Spinal cord (tissue), 10 donors: ENCODE results near the gene CRADD. TPM values are rescaled to one million over a fixed set of nuclear protein-coding genes. Genes with fewer than 3 reads are reported as not detected.

Experiments
- DNase-seq, 6 donors: peaks; one replicate each; pipeline versions ENCODE4 v3.0.0 to v3.0.0-alpha.2; 2013 to 2015; ENCODE audit warnings: low spot score in 6 of 6, low read depth in 4 of 6
- H3K27ac ChIP-seq: one replicate; pipeline ENCODE4 v1.5.1; 2013; ENCODE audit warnings: low read depth, low read length, control low read depth
- H3K27me3 ChIP-seq: one replicate; pipeline ENCODE4 v1.6.1; 2013; ENCODE audit warnings: low read length; ENCODE audit not compliant: control insufficient read depth, insufficient read depth
- H3K36me3 ChIP-seq: one replicate; pipeline ENCODE4 v1.6.1; 2013; ENCODE audit warnings: low read length; ENCODE audit not compliant: control insufficient read depth, insufficient read depth
- H3K4me1 ChIP-seq: one replicate; pipeline ENCODE4 v1.6.1; 2013; ENCODE audit warnings: low read length; ENCODE audit not compliant: control insufficient read depth, insufficient read depth
- H3K4me3 ChIP-seq: one replicate; pipeline ENCODE4 v1.5.1; 2013; ENCODE audit warnings: low read depth, low read length, control low read depth
- H3K9me3 ChIP-seq: one replicate; pipeline ENCODE4 v1.6.1; 2013; ENCODE audit warnings: low read length; ENCODE audit not compliant: control insufficient read depth, insufficient read depth
- WGBS: methylation state at CpG from one replicate; pipeline ENCODE4 v1.1.5; 2013; ENCODE audit warnings: missing lambda C conversion rate; ENCODE audit not compliant: insufficient coverage; 5-methylcytosine and 5-hydroxymethylcytosine counted together
- polyA plus RNA-seq, 2 donors: library from polyadenylated mRNA; unstranded; fragments of 120-200 nt; gene quantifications; one replicate each; pipeline ENCODE4 v1.2.1, GENCODE V29; 2013; ENCODE audit not compliant: insufficient read length in 2 of 2
- total RNA-seq, 2 donors: library from RNA; depleted of rRNA in 1 of 2; stranded (reverse); fragments of 120-200 nt in 1 of 2; fragments of >200 nt in 1 of 2; gene quantifications; one replicate each; pipeline versions ENCODE4 v1.2.3 to v1.2.4, GENCODE V29; 2013 to 2014
- donor health status: healthy.

Gene CRADD
- total and polyA plus RNA-seq, 4 donors = 11.2 to 19.9 (median 15.2) TPM

- no CpG with 5 or more reads among the region's 1 CpG for WGBS
- DNase-seq = no peak
- Histone ChIP-seq H3K4me1 (no peaks in the 10 kb centered on the region), H3K36me3 (no peaks in the 10 kb centered on the region), H3K27ac (no peak overlapping the region), H3K9me3 (no peaks in the 10 kb centered on the region), H3K27me3 (no peaks in the 10 kb centered on the region), H3K4me3 (no peak overlapping the region)
Observed at GRCh38 chr12:93758801-93759373, 81.7 kb downstream of the CRADD start.

- 41% methylated on average over 2 of the region's 2 CpGs for WGBS
- Histone ChIP-seq H3K4me1 (no peaks in the 10 kb centered on the region), H3K9me3 (no peaks in the 10 kb centered on the region), H3K4me3 (no peak overlapping the region), H3K27ac (no peak overlapping the region), H3K27me3 (no peaks in the 10 kb centered on the region), H3K36me3 (no peaks in the 10 kb centered on the region)
- no peak for DNase-seq
Observed at GRCh38 chr12:93759512-93760081, 82.4 kb downstream of the CRADD start.

- Histone ChIP-seq H3K9me3 (no peaks in the 10 kb centered on the region), H3K4me3 (no peak overlapping the region), H3K27ac (no peak overlapping the region), H3K36me3 (no peaks in the 10 kb centered on the region), H3K27me3 (no peaks in the 10 kb centered on the region), H3K4me1 (no peaks in the 10 kb centered on the region)
- WGBS = 80% methylated on average over 1 of the region's 3 CpGs
- DNase-seq = no peak
Observed at GRCh38 chr12:93760275-93760875, 83.2 kb downstream of the CRADD start.

- no peak for DNase-seq
- Histone ChIP-seq H3K9me3 (no peaks in the 10 kb centered on the region), H3K4me3 (no peak overlapping the region), H3K27ac (no peak overlapping the region), H3K36me3 (no peaks in the 10 kb centered on the region), H3K27me3 (no peaks in the 10 kb centered on the region), H3K4me1 (no peaks in the 10 kb centered on the region)
- WGBS = 86% methylated on average over 2 of the region's 3 CpGs
Observed at GRCh38 chr12:93762059-93762719, 85.0 kb downstream of the CRADD start.

GRCh38 chr12:93762912-93763553 lies 85.9 kb downstream of the CRADD start:
- Histone ChIP-seq H3K4me3 (no peak overlapping the region), H3K27ac (no peak overlapping the region), H3K36me3 (no peaks in the 10 kb centered on the region), H3K27me3 (no peaks in the 10 kb centered on the region), H3K4me1 (no peaks in the 10 kb centered on the region), H3K9me3 (no peaks in the 10 kb centered on the region)
- WGBS = 100% methylated on average over 1 of the region's 3 CpGs
- no peak for DNase-seq

GRCh38 chr12:93763746-93764147 lies 86.6 kb downstream of the CRADD start:
- Histone ChIP-seq H3K4me3 (no peak overlapping the region), H3K27ac (no peak overlapping the region), H3K36me3 (no peaks in the 10 kb centered on the region), H3K9me3 (no peaks in the 10 kb centered on the region), H3K27me3 (no peaks in the 10 kb centered on the region), H3K4me1 (no peaks in the 10 kb centered on the region)
- 75% methylated on average over 1 of the region's 3 CpGs for WGBS
- peak in 1 of 6 donors; percentile 64 for DNase-seq

GRCh38 chr12:93766371-93766770 lies 89.2 kb downstream of the CRADD start:
- Histone ChIP-seq H3K4me1 (no peaks in the 10 kb centered on the region), H3K9me3 (no peaks in the 10 kb centered on the region), H3K27ac (no peak overlapping the region), H3K4me3 (no peak overlapping the region), H3K27me3 (no peaks in the 10 kb centered on the region), H3K36me3 (no peaks in the 10 kb centered on the region)
- no CpG with 5 or more reads among the region's 2 CpGs for WGBS
- no peak for DNase-seq

- H3K4me1 ChIP-seq = no peaks in the 10 kb centered on the region
- no peaks in the 10 kb centered on the region for H3K27me3 ChIP-seq
- peak in 2 of 6 donors; percentile 79 to 87 for DNase-seq
- no peak overlapping the region for H3K4me3 ChIP-seq
- H3K9me3 ChIP-seq = no peaks in the 10 kb centered on the region
- H3K36me3 ChIP-seq = no peaks in the 10 kb centered on the region
- no peak overlapping the region for H3K27ac ChIP-seq
- WGBS = 40% methylated on average over 1 of the region's 6 CpGs
Observed at GRCh38 chr12:93766796-93767523, 89.8 kb downstream of the CRADD start.

GRCh38 chr12:93767524-93767863 lies 90.3 kb downstream of the CRADD start:
- Histone ChIP-seq H3K4me1 (no peaks in the 10 kb centered on the region), H3K27me3 (no peaks in the 10 kb centered on the region), H3K36me3 (no peaks in the 10 kb centered on the region), H3K27ac (no peak overlapping the region), H3K9me3 (no peaks in the 10 kb centered on the region), H3K4me3 (no peak overlapping the region)
- no peak for DNase-seq
